Measurements from ENCODE around the gene YEATS2.

DNA sequence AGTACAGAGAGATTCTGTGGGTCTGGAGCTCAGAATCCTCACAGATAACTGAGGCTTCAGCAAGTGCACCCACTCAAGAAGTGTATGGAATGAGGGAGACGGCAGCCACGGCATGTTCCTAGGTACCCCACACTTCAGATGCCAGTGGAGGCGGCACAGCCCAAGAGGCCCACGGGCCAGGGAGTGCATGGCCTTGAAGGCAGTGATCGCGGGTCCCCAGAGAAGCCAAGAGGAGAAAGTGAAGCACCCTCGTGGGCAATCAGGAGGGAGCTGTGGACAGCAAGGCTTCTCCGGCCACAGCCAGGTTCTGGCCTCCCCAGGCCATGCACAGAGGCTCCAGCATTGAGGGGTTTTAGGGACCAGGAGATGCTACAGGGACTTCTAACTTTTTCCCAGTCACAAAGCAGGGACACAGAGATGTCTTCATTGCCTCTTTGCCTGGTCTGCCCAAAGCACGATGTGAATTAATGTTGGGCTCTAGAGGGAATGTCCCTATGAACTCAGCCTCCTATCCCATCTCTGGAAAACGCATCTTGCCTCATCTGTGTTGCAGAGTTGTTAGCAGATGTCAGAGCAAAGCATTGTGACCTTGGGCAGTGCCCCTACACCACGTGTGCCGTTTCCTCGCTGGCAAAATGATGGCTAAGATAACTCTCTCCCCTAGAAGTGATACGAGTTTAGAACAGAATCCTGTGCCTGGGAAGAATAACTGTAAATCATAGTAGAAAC lies 130.4 kb downstream of the YEATS2 start:
- no peak for TF ChIP-seq POLR2A (IDR thresholded peaks at IDR 0.05)
- TF ChIP-seq CTCF (IDR thresholded peaks at IDR 0.05) = no peak

Data from lower leg skin (tissue), 3 donors.